HepG2 (cell line): ENCODE results near the gene NAV2. TPM values are rescaled to one million over a fixed set of nuclear protein-coding genes. Genes with fewer than 3 reads are reported as not detected.

Experiments used
- BRCA1 ChIP-seq: sonication (generic); formaldehyde crosslinking; IDR thresholded peaks from 2 replicates; pipeline ENCODE4 v1.4.0; 2020; ENCODE audit warnings: missing genetic modification reagents
- CBX1 ChIP-seq: IDR thresholded peaks from one replicate; pipeline ENCODE4 v1.6.1; 2016; ENCODE audit warnings: antibody characterized with exemption, low read depth
- CEBPG ChIP-seq: IDR thresholded peaks from 2 replicates; pipeline ENCODE4 v1.6.1; 2016
- CSRNP2 ChIP-seq: sonication (generic); formaldehyde crosslinking; conservative IDR thresholded peaks from 2 replicates; pipeline ENCODE4 v1.8.0; 2022; ENCODE audit warnings: low read depth, missing genetic modification reagents
- E2F2 ChIP-seq: sonication (generic); formaldehyde crosslinking; IDR thresholded peaks from 2 replicates; pipeline ENCODE4 v1.4.0; 2020; ENCODE audit warnings: missing genetic modification reagents, borderline replicate concordance
- ETV5 ChIP-seq: IDR thresholded peaks from 2 replicates; pipeline ENCODE4 v1.6.1; 2018; ENCODE audit warnings: missing biosample characterization, missing genetic modification reagents, inconsistent platforms, borderline replicate concordance
- FOSL2 ChIP-seq: sonication (generic); formaldehyde crosslinking; IDR thresholded peaks from 2 replicates; pipeline ENCODE4 v1.4.0; 2020; ENCODE audit warnings: missing genetic modification reagents
- KLF9 ChIP-seq: IDR thresholded peaks from 2 replicates; pipeline ENCODE4 v1.6.1; 2016; ENCODE audit warnings: low read depth
- MAFK ChIP-seq, 2 experiments: IDR thresholded peaks in 1 of 2; conservative IDR thresholded peaks in 1 of 2; 2 replicates each; pipeline ENCODE4 v1.6.1; 2011; ENCODE audit warnings: improper control_type of control experiment in 2 of 2, low read length in 2 of 2
- MED13 ChIP-seq: sonication (generic); formaldehyde crosslinking; IDR thresholded peaks from 2 replicates; pipeline ENCODE4 v1.5.0; 2020; ENCODE audit warnings: missing genetic modification reagents
- PRDM15 ChIP-seq: sonication (generic); formaldehyde crosslinking; IDR thresholded peaks from 2 replicates; pipeline ENCODE4 v1.4.0; 2020; ENCODE audit warnings: missing genetic modification reagents
- TARDBP ChIP-seq: sonication (generic); formaldehyde crosslinking; IDR thresholded peaks from 2 replicates; pipeline ENCODE4 v1.8.0; 2022; ENCODE audit warnings: mild to moderate bottlenecking, missing genetic modification reagents
- TBX2 ChIP-seq: sonication (generic); formaldehyde crosslinking; IDR thresholded peaks from 2 replicates; pipeline ENCODE4 v1.5.0; 2020; ENCODE audit warnings: missing genetic modification reagents, mild to moderate bottlenecking, borderline replicate concordance
- TCF7L2 ChIP-seq: IDR thresholded peaks from 2 replicates; pipeline ENCODE4 v1.6.1; 2011; ENCODE audit warnings: mild to moderate bottlenecking, low read depth, low read length, moderate library complexity
- U2AF2 ChIP-seq: fragments of 200-400 bp; formaldehyde crosslinking; IDR thresholded peaks from 2 replicates; pipeline ENCODE4 v1.6.1; 2017; ENCODE audit warnings: low read depth, mild to moderate bottlenecking, low read length
- ZBTB21 ChIP-seq: sonication (generic); formaldehyde crosslinking; IDR thresholded peaks from 2 replicates; pipeline ENCODE4 v1.4.0; 2020; ENCODE audit warnings: missing genetic modification reagents
- ZFP1 ChIP-seq: IDR thresholded peaks from 2 replicates; pipeline ENCODE4 v1.6.1; 2016
- ZNF253 ChIP-seq: sonication (generic); formaldehyde crosslinking; IDR thresholded peaks from 2 replicates; pipeline ENCODE4 v1.8.0; 2022; ENCODE audit warnings: mild to moderate bottlenecking, missing genetic modification reagents, borderline replicate concordance
- ZNF256 ChIP-seq: sonication (generic); formaldehyde crosslinking; conservative IDR thresholded peaks from 2 replicates; pipeline ENCODE4 v1.4.0; 2020; ENCODE audit warnings: missing genetic modification reagents
- ZNF296 ChIP-seq: sonication (generic); formaldehyde crosslinking; conservative IDR thresholded peaks from 2 replicates; pipeline ENCODE4 v1.5.0; 2020; ENCODE audit warnings: mild to moderate bottlenecking, missing genetic modification reagents
- ZNF30 ChIP-seq: sonication (generic); formaldehyde crosslinking; IDR thresholded peaks from 2 replicates; pipeline ENCODE4 v1.5.0; 2020; ENCODE audit warnings: mild to moderate bottlenecking, missing genetic modification reagents
- ZNF616 ChIP-seq: sonication (generic); formaldehyde crosslinking; IDR thresholded peaks from 2 replicates; pipeline ENCODE4 v1.5.0; 2020; ENCODE audit warnings: low read depth, mild to moderate bottlenecking, missing genetic modification reagents
- ZNF652 ChIP-seq: IDR thresholded peaks from 2 replicates; pipeline ENCODE4 v1.6.1; 2016; ENCODE audit warnings: low read depth, borderline replicate concordance
- ZNF672 ChIP-seq: sonication (generic); formaldehyde crosslinking; IDR thresholded peaks from 2 replicates; pipeline ENCODE4 v1.8.1; 2022; ENCODE audit warnings: missing genetic modification reagents
- ZNF704 ChIP-seq: sonication (generic); formaldehyde crosslinking; IDR thresholded peaks from 2 replicates; pipeline ENCODE4 v1.8.1; 2023; ENCODE audit warnings: mild to moderate bottlenecking, inconsistent platforms, moderate library complexity, missing genetic modification reagents, borderline replicate concordance
- ZSCAN29 ChIP-seq: sonication (generic); formaldehyde crosslinking; conservative IDR thresholded peaks from 2 replicates; pipeline ENCODE4 v1.4.0; 2020; ENCODE audit warnings: mild to moderate bottlenecking, missing genetic modification reagents
- polyA plus RNA-seq, 8 experiments: library from polyadenylated mRNA; depleted of rRNA in 3 of 8; stranded (reverse) in 7 of 8; unstranded in 1 of 8; fragments of >200 nt; fragmentation: Illumina TruSeq in 4 of 8; extraction: Trizol in 4 of 8; gene quantifications; 2 replicates each; pipeline versions ENCODE4 v1.2.1 to v1.2.3, GENCODE V29; 2011 to 2016; ENCODE audit warnings: low read depth in 4 of 8, missing spikeins in 1 of 8, mixed read lengths in 1 of 8; ENCODE audit not compliant: insufficient read depth in 1 of 8
- total RNA-seq, 5 experiments: library from RNA; depleted of rRNA; stranded (reverse); fragments of >200 nt; fragmentation: Illumina TruSeq; extraction: Trizol; gene quantifications; 2 replicates each; pipeline ENCODE4 v1.2.3, GENCODE V29; 2016; ENCODE audit warnings: low read depth in 1 of 5

The NAV2 gene
- total and polyA plus RNA-seq, 2 of the 13 experiments (the other 11 are each of a cell fraction or from before 2014, with no cell fraction given) = 9.3 to 34.6 TPM

- TF ChIP-seq BRCA1 (CRISPR knock-in tag) = no peak
- no peak for TF ChIP-seq ZNF616 (CRISPR knock-in tag)
- TF ChIP-seq ZSCAN29 = peak; percentile 63; the same call in 1 of the 2 replicates
- TF ChIP-seq U2AF2 = no peak
- TF ChIP-seq CBX1 = no peak
- no peak for TF ChIP-seq ZNF672 (CRISPR knock-in tag)
- peak; percentile 72; the same call in 1 of the 2 replicates for TF ChIP-seq TCF7L2
- TF ChIP-seq ZNF30 (CRISPR knock-in tag) = no peak
- no peak for TF ChIP-seq ZNF296 (CRISPR knock-in tag)
- TF ChIP-seq ZNF704 (CRISPR knock-in tag) = no peak
- peak; percentile 88 for TF ChIP-seq TBX2 (CRISPR knock-in tag)
- TF ChIP-seq CSRNP2 = no peak
- TF ChIP-seq ZFP1 (CRISPR knock-in tag) = no peak
- no peak for TF ChIP-seq PRDM15 (CRISPR knock-in tag)
- peak; percentile 57; the same call in 1 of the 2 replicates for TF ChIP-seq TARDBP (CRISPR knock-in tag)
- peak; percentile 55; the same call in 1 of the 2 replicates for TF ChIP-seq ZBTB21 (CRISPR knock-in tag)
- TF ChIP-seq KLF9 (CRISPR knock-in tag) = no peak
- peak; percentile 57; the same call in 1 of the 2 replicates for TF ChIP-seq FOSL2 (CRISPR knock-in tag)
- TF ChIP-seq MAFK (conservative IDR thresholded peaks at IDR 0.05 in 1 of 2, IDR thresholded peaks at IDR 0.05 in 1 of 2; ENCODE audit: low read length in 2 of 2) = peak; percentile 69
- peak; percentile 38; the same call in 1 of the 2 replicates for TF ChIP-seq ETV5 (CRISPR knock-in tag)
- TF ChIP-seq ZNF256 = no peak
- no peak for TF ChIP-seq E2F2
- TF ChIP-seq ZNF652 (CRISPR knock-in tag) = no peak
- no peak for TF ChIP-seq ZNF253 (CRISPR knock-in tag)
- TF ChIP-seq CEBPG (CRISPR knock-in tag) = no peak; the same call in 1 of the 2 replicates
- TF ChIP-seq MED13 (CRISPR knock-in tag) = no peak
These were observed 239.5 kb downstream of the NAV2 start (continued) for GRCh38 chr11:19952116-19952605.
